Right renal cortex interstitium (tissue), 3 donors: Measurements from ENCODE around the gene CRB2. TPM values are rescaled to one million over a fixed set of nuclear protein-coding genes. Genes with fewer than 3 reads are reported as not detected.
"Not testable (repeated sequence)": the region's sequence is repeated elsewhere in the genome, so short reads cannot be mapped to it uniquely, and the experiment has no call there.

Experiments used
- DNase-seq, 3 donors: peaks; one replicate each; pipeline ENCODE4 v3.0.0-alpha.2; 2013; ENCODE audit warnings: low read depth in 3 of 3, low spot score in 2 of 3
- polyA plus RNA-seq, 3 donors: library from polyadenylated mRNA; unstranded; fragments of 120-200 nt; gene quantifications; one replicate each; pipeline ENCODE4 v1.2.1, GENCODE V29; 2013; ENCODE audit not compliant: insufficient read length in 3 of 3

Gene CRB2
- polyA plus RNA-seq, 3 donors = 20.9 to 25.2 (median 21.8) TPM

GRCh38 chr9:123398938-123399337 lies 42.9 kb downstream of the CRB2 start:
- not testable (repeated sequence) for DNase-seq

DNA sequence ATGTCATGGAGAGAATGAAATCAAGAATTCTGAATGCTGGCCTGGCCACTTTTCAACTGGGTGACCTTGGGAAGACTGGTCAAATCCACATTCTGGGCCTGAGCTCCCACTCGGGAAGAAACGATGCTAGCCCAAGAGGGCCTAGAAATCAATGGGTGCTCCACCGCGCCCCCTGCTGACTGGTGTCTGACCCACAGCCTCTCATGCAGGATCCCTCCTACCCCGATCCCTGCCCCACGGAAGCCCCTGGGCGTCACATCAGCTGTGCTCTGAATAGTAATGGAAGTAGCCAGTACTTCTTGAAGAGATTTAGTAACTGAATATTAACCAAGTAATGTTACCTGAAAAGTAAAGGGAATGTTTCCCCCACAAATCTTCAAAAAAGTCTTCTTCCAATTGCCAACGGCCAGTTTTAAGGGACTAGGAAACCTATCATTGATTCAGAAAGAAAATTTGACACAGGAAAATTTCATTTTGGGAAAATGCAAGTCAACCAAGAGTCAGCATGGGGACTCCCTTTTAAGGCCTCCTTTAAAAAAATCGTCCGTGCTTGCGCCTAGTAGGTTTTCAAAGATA lies 43.9 kb downstream of the CRB2 start:
- DNase-seq = no peak

DNA sequence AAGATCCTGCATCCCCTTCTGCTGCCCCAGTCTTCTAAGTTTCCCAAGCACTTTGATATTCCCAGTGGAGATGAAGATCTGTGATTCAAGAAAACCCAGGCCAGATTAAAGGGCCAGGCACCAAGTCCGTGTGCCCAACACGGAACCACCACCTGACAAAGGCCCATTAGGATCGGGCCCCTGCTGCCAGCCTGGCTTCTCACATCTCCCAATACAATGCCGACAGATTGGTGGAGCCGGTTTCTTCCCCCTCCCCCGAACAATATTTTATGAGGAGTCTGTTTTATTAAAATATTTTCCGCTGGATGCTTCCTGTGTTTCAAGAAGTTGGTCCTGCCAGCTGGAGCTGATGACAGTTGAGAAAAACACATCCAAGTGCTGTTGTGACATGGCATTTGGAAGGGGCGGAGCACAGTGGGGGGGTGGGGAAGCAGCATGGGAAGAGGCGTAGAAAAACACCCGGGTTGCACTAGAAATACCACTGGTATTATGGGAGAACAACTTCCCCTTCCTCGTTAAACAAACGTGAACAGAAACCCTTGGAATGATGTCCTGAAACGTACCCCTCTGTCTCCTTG lies 45.0 kb downstream of the CRB2 start:
- no peak for DNase-seq

- no peak for DNase-seq
Observed at GRCh38 chr9:123401879-123402513, 46.0 kb downstream of the CRB2 start.

- no peak for DNase-seq
Observed at GRCh38 chr9:123402981-123403509, 47.0 kb downstream of the CRB2 start.

DNA sequence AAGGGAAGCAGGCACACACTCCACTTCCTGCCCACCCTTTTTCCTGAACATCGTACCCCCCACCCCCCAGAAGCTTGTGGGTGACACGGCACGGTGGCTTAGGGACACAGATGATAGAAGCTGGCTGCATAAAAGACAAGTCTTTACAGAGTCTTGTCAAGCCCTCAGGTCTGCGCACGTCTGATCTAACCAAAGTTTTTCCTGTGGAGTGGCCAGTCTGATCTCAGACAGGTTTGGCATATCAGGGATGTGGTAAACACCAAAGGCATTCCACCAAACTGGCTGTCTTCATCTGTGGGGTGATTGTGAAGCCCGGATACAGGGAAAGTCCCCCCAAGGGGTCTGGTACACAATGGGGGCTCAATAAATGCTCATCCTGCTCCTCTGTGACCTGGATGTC lies 50.0 kb downstream of the CRB2 start:
- no peak for DNase-seq

- no peak for DNase-seq
Observed at GRCh38 chr9:123406691-123407216, 50.8 kb downstream of the CRB2 start.

DNA sequence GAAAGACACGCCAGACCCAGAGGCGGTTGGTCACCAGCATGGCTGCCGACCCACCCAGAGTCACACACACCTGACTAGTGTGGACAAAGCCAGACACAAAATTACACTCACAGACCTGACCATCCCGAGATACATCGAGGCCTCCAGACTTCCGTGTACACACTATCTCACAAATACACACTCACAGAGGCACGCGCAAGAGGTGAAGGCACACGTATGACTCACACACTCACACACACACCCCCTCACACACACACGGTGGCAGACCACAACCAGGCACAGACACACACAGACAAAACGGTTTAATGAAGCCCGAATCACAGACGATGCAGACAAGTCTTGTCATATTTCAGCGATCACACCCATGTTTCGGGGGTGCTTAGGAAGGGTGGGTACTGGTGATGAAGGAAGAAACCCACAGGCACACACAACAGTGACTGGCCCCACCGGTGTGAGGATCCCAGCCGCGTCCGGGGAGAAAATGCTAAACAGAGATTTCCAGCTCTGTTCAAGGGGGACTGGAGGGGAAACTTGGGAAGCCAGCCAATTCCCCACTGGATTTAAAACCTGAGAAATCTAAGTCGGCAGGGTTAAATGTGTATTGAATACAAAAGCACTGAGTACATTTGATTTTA lies 51.3 kb downstream of the CRB2 start:
- DNase-seq = no peak

- no peak for DNase-seq
Observed at GRCh38 chr9:123408313-123409262, 52.6 kb downstream of the CRB2 start.

- DNase-seq = no peak
Observed at GRCh38 chr9:123410281-123410910, 54.4 kb downstream of the CRB2 start.

- DNase-seq = no peak
Observed at GRCh38 chr9:123411191-123411590, 55.2 kb downstream of the CRB2 start.

GRCh38 chr9:123411636-123412035 lies 55.6 kb downstream of the CRB2 start:
- DNase-seq = no peak

- no peak for DNase-seq
Observed at GRCh38 chr9:123412171-123412820, 56.3 kb downstream of the CRB2 start.

DNA sequence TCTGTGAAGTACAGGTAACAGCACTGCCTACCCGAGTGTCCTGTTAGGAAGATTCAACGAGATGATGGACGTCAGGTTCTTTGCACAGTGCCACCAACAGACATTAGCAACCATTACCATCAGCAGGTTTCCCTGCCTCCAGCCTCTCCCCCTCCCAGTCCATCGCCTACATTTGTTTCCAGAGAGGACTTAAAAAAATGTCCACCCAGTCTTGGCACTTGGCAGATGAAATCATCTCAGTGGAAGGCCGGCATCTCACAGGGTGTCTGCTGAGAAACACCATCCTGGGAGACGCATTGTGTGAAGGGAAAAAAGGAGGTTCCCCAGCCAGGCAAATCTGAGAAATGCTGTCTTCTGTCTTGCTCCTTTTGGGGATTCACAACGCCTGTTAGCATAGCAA lies 58.2 kb downstream of the CRB2 start:
- DNase-seq = no peak

DNA sequence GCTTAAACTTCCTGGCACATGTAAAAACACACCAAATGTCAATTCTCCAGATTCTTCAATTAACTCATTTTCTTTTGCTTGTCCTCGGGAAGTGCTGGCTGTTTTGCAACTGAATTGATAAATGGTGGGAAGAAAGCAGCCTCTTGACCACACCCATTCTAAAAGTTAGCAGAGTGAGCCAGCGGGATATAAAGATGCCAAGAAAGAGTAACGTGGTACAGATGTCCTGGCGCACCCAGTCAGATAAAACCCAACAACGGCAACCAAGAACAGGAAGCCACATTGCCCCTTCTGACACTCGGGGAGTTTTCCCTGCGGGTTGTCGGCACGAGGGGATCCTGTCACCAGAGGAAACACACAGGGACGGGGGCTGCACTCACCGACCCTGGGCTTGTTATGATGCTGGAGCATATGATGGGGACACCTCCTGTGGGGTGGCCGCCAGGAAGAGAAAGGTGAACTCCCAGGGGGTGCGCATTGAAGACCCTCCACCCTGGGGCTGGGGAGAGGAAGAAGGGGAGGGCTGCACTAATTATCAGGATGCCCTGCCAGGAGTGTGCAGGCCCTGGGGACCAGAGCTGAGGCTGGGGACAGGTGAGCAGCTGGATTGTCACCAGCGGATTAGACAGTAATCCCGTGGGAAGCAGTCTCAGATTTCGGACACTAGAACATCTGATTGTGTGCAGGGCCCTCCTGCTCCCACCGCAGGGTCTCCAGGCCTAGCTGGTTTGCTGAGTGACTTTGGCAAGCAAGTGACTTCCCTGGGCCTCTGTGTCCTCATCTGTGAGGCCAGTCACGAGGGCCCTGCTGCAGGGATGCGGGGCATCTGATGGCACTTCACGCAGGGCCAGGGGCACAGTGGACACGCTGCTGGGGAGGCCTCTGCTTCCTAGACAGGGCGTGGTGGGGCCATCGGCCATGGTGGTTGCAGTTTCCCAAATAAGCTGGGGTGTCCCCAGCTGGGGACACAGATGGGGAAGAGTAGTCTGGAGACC lies 59.2 kb downstream of the CRB2 start:
- no peak for DNase-seq

DNA sequence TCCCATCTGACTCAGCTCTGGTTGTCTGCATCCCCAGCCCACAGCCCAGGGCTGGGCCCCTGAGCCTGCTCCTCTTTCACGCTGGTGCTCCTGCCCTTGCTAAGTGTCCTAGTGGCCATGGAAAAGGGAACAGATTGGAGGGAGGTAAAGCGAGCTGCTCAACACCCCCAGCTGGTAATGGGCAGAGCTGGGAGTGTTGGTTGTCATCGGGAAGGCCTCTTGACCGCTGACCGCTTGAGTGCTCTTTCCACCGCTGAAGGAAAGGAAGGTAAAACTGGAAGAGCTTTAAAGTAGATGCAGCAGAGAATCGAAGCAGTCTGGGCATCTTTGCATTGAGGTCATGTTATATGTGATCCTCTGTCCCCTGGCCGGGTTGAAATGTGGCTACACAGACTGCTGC lies 60.2 kb downstream of the CRB2 start:
- DNase-seq = no peak

GRCh38 chr9:123417289-123418051 lies 61.5 kb downstream of the CRB2 start:
- no peak for DNase-seq
